Measurements from ENCODE around the gene ZNHIT2.

- TF ChIP-seq TAF1 (IDR thresholded peaks at IDR 0.05; ENCODE audit: low read depth, low read length) (peak; percentile 87), CTCF (IDR thresholded peaks at IDR 0.05; ENCODE audit: control extremely low read depth in 1 of 3, insufficient read depth in 1 of 3, low read depth in 1 of 3, low read length in 3 of 3) (no peak), EZH2 (IDR thresholded peaks at IDR 0.05; ENCODE audit: low read depth, low read length, severe bottlenecking) (no peak), POLR2A (IDR thresholded peaks at IDR 0.05; ENCODE audit: control extremely low read depth in 1 of 2, low read depth in 2 of 2, low read length in 2 of 2) (peak; percentile 75 to 86), EP300 (IDR thresholded peaks at IDR 0.05; ENCODE audit: borderline replicate concordance in 1 of 2, low read depth in 2 of 2, low read length in 2 of 2) (peak in 1 of 2 experiments; percentile 86; a peak in 2 of 3 replicates), BRCA1 (IDR thresholded peaks at IDR 0.05; ENCODE audit: low read depth, low read length) (peak; percentile 68), TBP (IDR thresholded peaks at IDR 0.05; ENCODE audit: low read depth, low read length) (peak; percentile 90), MAX (IDR thresholded peaks at IDR 0.05) (peak; percentile 67)
Measured at GRCh38 chr11:65095974-65096806, 21.3 kb downstream of the ZNHIT2 start, which contains the start of gene VPS51.
